ENCODE results near the gene FYCO1.

- TF ChIP-seq CTCF (IDR thresholded peaks at IDR 0.05; ENCODE audit: insufficient read depth, low read length): no peak
- TF ChIP-seq REST (IDR thresholded peaks at IDR 0.05; ENCODE audit: insufficient replicate concordance, low read depth): no peak
- no peak for TF ChIP-seq SPI1 (IDR thresholded peaks at IDR 0.05; ENCODE audit: borderline replicate concordance, low read depth)
- TF ChIP-seq POLR2AphosphoS5 (IDR thresholded peaks at IDR 0.05; ENCODE audit: low read depth): no peak
Measured at GRCh38 chr3:45976191-45977091, 19.2 kb downstream of the FYCO1 start.

Measured in HL-60 (cell line).